C4-2B (cell line): Measurements from ENCODE around the gene RTF1.

Experiments used
- H3K27ac ChIP-seq: fragments of 450-650 bp; 2 replicates; pipeline ENCODE4 v1.5.1; 2017
- CTCF ChIP-seq: fragments of 450-650 bp; conservative IDR thresholded peaks from 2 replicates; pipeline ENCODE4 v1.5.1; 2017; ENCODE audit warnings: mild to moderate bottlenecking
- ZFX ChIP-seq: fragments of 450-650 bp; IDR thresholded peaks from 2 replicates; pipeline ENCODE4 v1.6.1; 2017

The RTF1 gene

GRCh38 chr15:41511331-41511898, 94.5 kb downstream of the RTF1 start:
- no peak for TF ChIP-seq ZFX
- TF ChIP-seq CTCF: no peak
- H3K27ac ChIP-seq: no peak overlapping the region

GRCh38 chr15:41511899-41512369, 95.0 kb downstream of the RTF1 start:
- TF ChIP-seq CTCF: no peak
- TF ChIP-seq ZFX: no peak
- no peak overlapping the region for H3K27ac ChIP-seq

- TF ChIP-seq ZFX (no peak), CTCF (no peak)
- no peak overlapping the region for H3K27ac ChIP-seq
Observed at GRCh38 chr15:41512512-41512939, 95.6 kb downstream of the RTF1 start.

- no peak overlapping the region for H3K27ac ChIP-seq
- no peak for TF ChIP-seq CTCF
- no peak for TF ChIP-seq ZFX
Observed at GRCh38 chr15:41512940-41513505, 96.1 kb downstream of the RTF1 start.

GRCh38 chr15:41513506-41514227, 96.8 kb downstream of the RTF1 start, which contains the start of gene LTK:
Gene LTK, minus strand, starts transcription at chr15:41513827. Its CDS starts 118 bp downstream, at chr15:41513709.
- no peak within 1 kb of the TSS for H3K27ac ChIP-seq

GRCh38 chr15:41517895-41518449, 101.1 kb downstream of the RTF1 start:
- no peak for TF ChIP-seq CTCF
- TF ChIP-seq ZFX: no peak

More at GRCh38 chr15:41513506-41514227, 96.8 kb downstream of the RTF1 start, which contains the start of gene LTK:
- TF ChIP-seq CTCF (no peak), ZFX (no peak)

GRCh38 chr15:41520636-41521035, 103.7 kb downstream of the RTF1 start:
- H3K27ac ChIP-seq: no peak overlapping the region
- TF ChIP-seq CTCF (no peak), ZFX (no peak)

More at GRCh38 chr15:41517895-41518449, 101.1 kb downstream of the RTF1 start:
- no peak overlapping the region for H3K27ac ChIP-seq
